K562 (cell line): ENCODE results near the gene HMGCL. TPM values are rescaled to one million over a fixed set of nuclear protein-coding genes. Genes with fewer than 3 reads are reported as not detected.

Source experiments
- ARID2 ChIP-seq: fragments of 450-650 bp; IDR thresholded peaks from 2 replicates; pipeline ENCODE4 v1.6.1; 2017; ENCODE audit warnings: antibody characterized with exemption, mild to moderate bottlenecking
- CBX5 ChIP-seq: IDR thresholded peaks from 2 replicates; pipeline ENCODE4 v1.6.1; 2014; ENCODE audit warnings: low read depth, borderline replicate concordance
- CTBP1 ChIP-seq: fragments of 450-650 bp; IDR thresholded peaks from 2 replicates; pipeline ENCODE4 v1.6.1; 2016; ENCODE audit warnings: borderline replicate concordance
- ESRRB ChIP-seq: fragments of 250-450 bp; sonication (Bioruptor Pico); IDR thresholded peaks from 2 replicates; pipeline ENCODE4 v1.5.0; 2020; ENCODE audit warnings: mild to moderate bottlenecking, moderate library complexity, borderline replicate concordance
- GATAD2B ChIP-seq: fragments of 450-650 bp; IDR thresholded peaks from 2 replicates; pipeline ENCODE4 v1.6.1; 2017; ENCODE audit warnings: mild to moderate bottlenecking, borderline replicate concordance
- JUND ChIP-seq, 2 experiments: IDR thresholded peaks; 2 replicates in 1 of 2; 3 replicates in 1 of 2; pipeline ENCODE4 v1.6.1; 2011; ENCODE audit warnings: borderline replicate concordance in 2 of 2, low read depth in 2 of 2, low read length in 2 of 2, improper control_type of control experiment in 1 of 2, missing biosample characterization in 1 of 2, missing genetic modification characterization in 1 of 2, missing genetic modification reagents in 1 of 2
- MIER1 ChIP-seq: fragments of 450-650 bp; IDR thresholded peaks from 2 replicates; pipeline ENCODE4 v1.6.1; 2016; ENCODE audit warnings: antibody characterized with exemption, mild to moderate bottlenecking, low read depth
- MTA1 ChIP-seq: fragments of 450-650 bp; IDR thresholded peaks from 2 replicates; pipeline ENCODE4 v1.6.1; 2017; ENCODE audit warnings: borderline replicate concordance
- MYNN ChIP-seq, 2 experiments: sonication (generic); formaldehyde crosslinking in 1 of 2; IDR thresholded peaks; 2 replicates each; pipeline versions ENCODE4 v1.5.0 to v1.6.1; 2016 to 2020; ENCODE audit warnings: antibody characterized with exemption in 1 of 2, missing genetic modification reagents in 1 of 2
- NR0B1 ChIP-seq: fragments of 450-650 bp; IDR thresholded peaks from one replicate; pipeline ENCODE4 v1.6.1; 2018; ENCODE audit warnings: mild to moderate bottlenecking, moderate library complexity; ENCODE audit not compliant: partially characterized antibody
- PHF8 ChIP-seq: fragments of 200-600 bp; sonication (generic); IDR thresholded peaks from 2 replicates; pipeline ENCODE4 v1.6.1; 2012; ENCODE audit warnings: mixed run types, mild to moderate bottlenecking, inconsistent platforms, low read length, moderate library complexity, borderline replicate concordance
- RB1 ChIP-seq: fragments of 450-650 bp; IDR thresholded peaks from 2 replicates; pipeline ENCODE4 v1.6.1; 2017; ENCODE audit warnings: low read depth, mild to moderate bottlenecking
- RNF2 ChIP-seq: sonication (generic); IDR thresholded peaks from 2 replicates; pipeline ENCODE4 v1.6.1; 2016
- SOX6 ChIP-seq: fragments of 450-650 bp; IDR thresholded peaks from 2 replicates; pipeline ENCODE4 v1.6.1; 2014; ENCODE audit warnings: mild to moderate bottlenecking
- STAT6 ChIP-seq: sonication (generic); formaldehyde crosslinking; IDR thresholded peaks from 2 replicates; pipeline ENCODE4 v1.8.1; 2023; ENCODE audit warnings: mild to moderate bottlenecking, missing genetic modification reagents
- TEAD1 ChIP-seq, 2 experiments: fragments of 450-650 bp in 1 of 2; sonication (generic) in 1 of 2; formaldehyde crosslinking; IDR thresholded peaks; 2 replicates each; pipeline versions ENCODE4 v1.4.0 to v1.8.0; 2020 to 2022; ENCODE audit warnings: mild to moderate bottlenecking in 2 of 2, missing genetic modification reagents in 1 of 2
- ZKSCAN3 ChIP-seq: fragments of 250-450 bp; sonication (Bioruptor Pico); IDR thresholded peaks from 2 replicates; pipeline ENCODE4 v1.4.0; 2020
- ZNF143 ChIP-seq: sonication (generic); formaldehyde crosslinking; IDR thresholded peaks from 2 replicates; pipeline ENCODE4 v1.9.0; 2022; ENCODE audit warnings: mild to moderate bottlenecking, missing genetic modification reagents
- ZNF347 ChIP-seq: fragments of 450-650 bp; formaldehyde crosslinking; IDR thresholded peaks from 2 replicates; pipeline ENCODE4 v1.4.0; 2020; ENCODE audit warnings: low read depth, mild to moderate bottlenecking, moderate library complexity
- ZNF699 ChIP-seq: fragments of 250-450 bp; sonication (Bioruptor Pico); IDR thresholded peaks from 2 replicates; pipeline ENCODE4 v1.8.0; 2021; ENCODE audit warnings: mild to moderate bottlenecking, moderate library complexity; ENCODE audit not compliant: insufficient replicate concordance
- polyA plus RNA-seq, 8 experiments: library from polyadenylated mRNA; depleted of rRNA in 4 of 8; stranded (reverse) in 5 of 8; unstranded in 3 of 8; fragments of >200 nt; fragmentation: Nextera tagmentation in 2 of 8; fragmentation: Illumina TruSeq in 1 of 8; extraction: Ambion mirVana in 2 of 8; extraction: Trizol in 1 of 8; gene quantifications; 2 replicates each; pipeline versions ENCODE4 v1.2.1 to v1.2.3, GENCODE V29; 2011 to 2014; ENCODE audit warnings: inconsistent platforms in 1 of 8, missing spikeins in 1 of 8
- total RNA-seq, 7 experiments: library from RNA; depleted of rRNA in 6 of 7; stranded (reverse); fragments of >200 nt in 6 of 7; fragmentation: Illumina TruSeq in 2 of 7; extraction: Trizol in 2 of 7; gene quantifications; 2 replicates each; pipeline versions ENCODE4 v1.2.1 to v1.2.3, GENCODE V29; 2011 to 2021; ENCODE audit warnings: low replicate concordance in 1 of 7
- TF ChIP-seq, protein P1 (sequence below), 3 experiments: IDR thresholded peaks in 2 of 3; conservative IDR thresholded peaks in 1 of 3; 2 replicates each; pipeline ENCODE4 v1.5.1; 2011 to 2012; ENCODE audit warnings: low read length in 3 of 3, mild to moderate bottlenecking in 3 of 3, control low read depth in 2 of 3, improper control_type of control experiment in 1 of 3, inconsistent platforms in 1 of 3, low read depth in 1 of 3, mixed read lengths in 1 of 3, moderate library complexity in 1 of 3; ENCODE audit not compliant: insufficient read depth in 2 of 3

Gene HMGCL
- total and polyA plus RNA-seq, 9 of the 15 experiments (the other 6 are each of a cell fraction or from before 2014, with no cell fraction given) = 18.0 to 82.2 (median 24.2) TPM

GRCh38 chr1:23772049-23772853 is 53.0 kb downstream of the HMGCL start (continued):
- TF ChIP-seq MIER1 (no peak), MYNN (IDR thresholded peaks at IDR 0.05) (peak; percentile 59; the same call in 1 of the 2 replicates), MYNN (CRISPR knock-in tag; IDR thresholded peaks at IDR 0.05) (no peak), NR0B1 (peak; percentile 69), CBX5 (no peak), PHF8 (no peak), GATAD2B (0 out of 2 replicates have a peak, but pooled peaks have one; percentile 48), STAT6 (CRISPR knock-in tag) (peak; percentile 64; the same call in 1 of the 2 replicates), ARID2 (peak; percentile 46; the same call in 1 of the 2 replicates), ESRRB (no peak), RB1 (peak; percentile 72; the same call in 1 of the 2 replicates), RNF2 (no peak), CTBP1 (peak; percentile 72), SOX6 (0 out of 2 replicates have a peak, but pooled peaks have one; percentile 12), TEAD1 (CRISPR knock-in tag; IDR thresholded peaks at IDR 0.05) (0 out of 4 replicates have a peak, but pooled peaks of 1 of the 2 experiments have one; percentile 28), ZNF699 (CRISPR knock-in tag) (no peak), JUND (IDR thresholded peaks at IDR 0.05; ENCODE audit: borderline replicate concordance, low read depth, low read length) (peak; percentile 68), JUND (tag; IDR thresholded peaks at IDR 0.05; ENCODE audit: borderline replicate concordance, low read depth, low read length) (no peak; the same call in 2 of the 3 replicates), ZNF347 (CRISPR knock-in tag) (no peak), ZKSCAN3 (no peak), ZNF143 (CRISPR knock-in tag) (no peak), MTA1 (no peak)
- TF ChIP-seq, protein P1, sequence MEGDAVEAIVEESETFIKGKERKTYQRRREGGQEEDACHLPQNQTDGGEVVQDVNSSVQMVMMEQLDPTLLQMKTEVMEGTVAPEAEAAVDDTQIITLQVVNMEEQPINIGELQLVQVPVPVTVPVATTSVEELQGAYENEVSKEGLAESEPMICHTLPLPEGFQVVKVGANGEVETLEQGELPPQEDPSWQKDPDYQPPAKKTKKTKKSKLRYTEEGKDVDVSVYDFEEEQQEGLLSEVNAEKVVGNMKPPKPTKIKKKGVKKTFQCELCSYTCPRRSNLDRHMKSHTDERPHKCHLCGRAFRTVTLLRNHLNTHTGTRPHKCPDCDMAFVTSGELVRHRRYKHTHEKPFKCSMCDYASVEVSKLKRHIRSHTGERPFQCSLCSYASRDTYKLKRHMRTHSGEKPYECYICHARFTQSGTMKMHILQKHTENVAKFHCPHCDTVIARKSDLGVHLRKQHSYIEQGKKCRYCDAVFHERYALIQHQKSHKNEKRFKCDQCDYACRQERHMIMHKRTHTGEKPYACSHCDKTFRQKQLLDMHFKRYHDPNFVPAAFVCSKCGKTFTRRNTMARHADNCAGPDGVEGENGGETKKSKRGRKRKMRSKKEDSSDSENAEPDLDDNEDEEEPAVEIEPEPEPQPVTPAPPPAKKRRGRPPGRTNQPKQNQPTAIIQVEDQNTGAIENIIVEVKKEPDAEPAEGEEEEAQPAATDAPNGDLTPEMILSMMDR (IDR thresholded peaks at IDR 0.05 in 2 of 3, conservative IDR thresholded peaks at IDR 0.05 in 1 of 3; ENCODE audit: insufficient read depth in 2 of 3, low read depth in 1 of 3, low read length in 3 of 3) = peak; percentile 96 to 98 (median 97)
